NCI-H510A (cell line): ENCODE results near the gene C19orf38.
"Not testable (repeated sequence)": the region's sequence is repeated elsewhere in the genome, so short reads cannot be mapped to it uniquely, and the experiment has no call there.

ENCODE experiments used
- DNase-seq: peaks from one replicate; lab custom pipeline; 2025; lab: John Stamatoyannopoulos, UW

Gene C19orf38

DNA sequence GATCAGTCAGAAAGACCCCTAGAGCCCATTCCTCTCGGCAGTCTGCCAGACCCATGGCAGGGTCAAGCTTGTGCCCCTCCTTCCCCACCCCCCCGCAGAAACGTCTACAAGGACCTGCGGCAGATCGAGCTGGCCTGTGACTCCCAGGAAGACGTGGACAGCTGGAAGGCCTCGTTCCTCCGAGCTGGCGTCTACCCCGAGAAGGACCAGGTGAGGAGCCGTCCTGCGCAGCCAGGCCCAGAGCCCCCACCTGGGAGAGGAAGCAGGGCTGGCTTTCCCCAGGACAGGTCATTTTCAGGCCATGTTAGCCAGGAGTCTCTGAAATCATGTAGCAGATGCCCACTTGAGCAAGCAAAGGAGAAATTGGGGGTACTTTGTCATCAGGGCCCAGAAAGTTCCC is 24.5 kb upstream of the C19orf38 start:
- DNase-seq = no peak

- DNase-seq = no peak
Observed at GRCh38 chr19:10826231-10826630, 22.0 kb upstream of the C19orf38 start.

GRCh38 chr19:10826846-10827245 is 21.4 kb upstream of the C19orf38 start:
- no peak for DNase-seq

GRCh38 chr19:10828981-10829821 is 19.0 kb upstream of the C19orf38 start:
- no peak for DNase-seq

GRCh38 chr19:10829967-10830366 is 18.2 kb upstream of the C19orf38 start:
- no peak for DNase-seq

DNA sequence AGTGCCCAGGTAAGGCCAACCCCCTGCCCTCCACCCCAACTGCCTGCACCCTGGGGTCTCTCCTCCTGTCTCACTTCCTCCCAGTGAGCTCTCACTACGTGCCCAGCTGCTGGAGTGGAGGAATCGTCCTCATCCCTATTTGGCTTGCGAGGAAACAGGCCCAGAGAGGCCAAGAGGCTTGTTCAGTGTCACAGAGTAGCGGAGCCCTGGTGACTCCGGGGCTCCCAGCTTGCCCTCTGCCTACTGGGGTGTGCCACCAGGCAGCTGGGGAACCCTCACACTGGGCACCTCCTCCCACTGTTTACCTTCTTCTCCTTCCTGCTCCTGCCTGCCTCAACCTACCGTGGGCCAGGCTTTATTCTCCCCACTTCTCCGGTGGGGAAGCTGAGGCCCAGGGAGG is 17.8 kb upstream of the C19orf38 start:
- DNase-seq = no peak

- no peak for DNase-seq
Observed at GRCh38 chr19:10830931-10831779, 17.1 kb upstream of the C19orf38 start.

DNA sequence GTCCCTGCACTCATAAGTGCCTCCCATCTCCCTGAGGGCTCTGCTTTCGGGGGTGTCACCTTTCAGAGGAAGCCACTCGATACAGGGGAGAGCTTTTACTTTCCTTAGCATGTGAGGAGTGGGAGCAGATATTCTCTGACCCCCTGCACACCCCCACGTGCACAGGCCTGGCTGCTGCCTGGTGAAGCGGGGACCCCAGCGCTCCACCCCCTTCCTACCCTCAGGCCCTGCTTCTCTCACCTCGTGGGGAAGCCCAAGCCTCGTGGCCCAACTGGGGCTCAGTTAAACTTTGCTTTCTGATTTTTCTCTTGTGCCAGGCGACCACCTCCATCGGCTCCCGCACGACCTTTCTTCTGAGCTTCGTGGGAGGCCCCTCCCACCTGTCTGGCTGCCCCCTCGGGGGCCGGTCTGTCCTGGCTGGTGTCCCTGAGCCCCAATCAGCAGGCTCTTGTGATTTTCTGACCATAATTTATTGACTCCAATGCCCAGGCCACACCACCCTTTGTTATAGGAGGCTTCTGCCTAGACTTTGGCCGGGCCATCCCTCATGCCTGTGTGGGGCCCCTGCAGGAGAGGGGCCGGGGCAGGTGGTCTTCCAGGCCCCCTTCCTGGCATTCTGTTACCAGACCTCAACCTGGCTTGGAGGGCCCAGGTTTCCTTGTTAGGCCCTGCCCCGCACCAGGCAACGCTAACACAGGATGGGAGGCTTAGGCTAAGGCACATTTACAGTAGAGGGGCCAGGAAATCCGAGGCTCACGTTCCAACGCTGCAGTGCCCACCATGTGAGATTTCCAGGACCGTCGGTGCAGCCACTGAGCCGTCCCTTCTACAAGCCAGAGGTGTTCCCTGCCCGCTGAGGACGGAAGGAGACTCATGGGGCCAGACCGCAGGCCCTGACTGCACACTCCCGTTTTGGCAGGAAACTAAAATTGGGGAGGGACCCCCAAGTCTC is 16.0 kb upstream of the C19orf38 start:
- DNase-seq = no peak

DNA sequence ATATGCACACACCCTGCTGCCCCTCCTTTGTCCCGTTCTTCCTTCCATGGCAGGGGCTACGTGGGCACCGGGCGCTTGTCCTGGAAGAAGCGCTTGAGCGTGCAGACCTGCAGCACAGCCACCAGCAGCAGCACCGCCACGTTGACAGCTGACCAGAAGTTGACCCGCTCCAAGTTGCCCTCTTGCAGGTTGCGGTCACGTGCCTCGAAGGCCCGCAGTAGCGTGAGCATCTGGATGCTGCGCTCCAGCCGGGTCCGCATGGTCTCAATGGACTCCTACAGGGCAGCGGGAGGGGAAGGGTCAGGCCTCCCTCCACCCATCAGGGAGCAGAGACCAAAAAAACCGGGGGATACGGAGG is 15.3 kb upstream of the C19orf38 start:
- no peak for DNase-seq

GRCh38 chr19:10835089-10835753 is 13.0 kb upstream of the C19orf38 start:
- no peak for DNase-seq

DNA sequence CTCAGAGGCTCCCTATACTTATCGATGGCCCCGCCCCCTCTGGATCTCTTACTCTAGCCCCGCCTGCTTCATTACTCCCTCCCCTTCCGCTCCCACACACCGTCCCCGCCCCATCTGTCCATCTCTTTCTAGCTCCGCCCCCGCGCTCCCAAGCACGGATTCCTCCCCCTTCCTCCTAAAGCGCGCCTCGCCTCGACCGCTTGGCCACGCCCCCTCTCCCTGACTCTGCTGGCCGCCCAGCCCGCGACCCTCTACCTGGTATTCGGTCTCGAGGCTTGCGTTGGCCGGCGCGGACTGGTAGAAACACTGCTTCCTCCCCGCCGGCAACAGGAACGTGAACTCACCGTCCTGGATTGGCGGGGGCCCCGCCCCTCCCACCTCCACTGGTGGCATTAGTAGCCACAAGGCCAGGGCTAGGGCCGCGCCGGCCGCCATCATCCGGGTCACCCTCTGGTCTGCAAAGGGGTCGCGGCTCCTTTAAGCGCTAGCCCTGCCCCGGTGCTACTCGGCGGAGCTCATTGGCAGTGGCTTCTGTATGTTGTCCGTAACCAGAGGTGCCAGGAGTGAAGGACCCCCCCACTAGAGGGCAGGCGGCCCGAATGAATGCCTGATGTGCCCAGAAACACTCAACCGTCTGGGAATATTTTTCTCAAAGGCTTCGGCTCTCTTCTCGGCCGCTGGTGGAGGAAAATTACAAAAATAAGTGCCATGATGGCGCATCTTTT is 12.3 kb upstream of the C19orf38 start, which contains the start of gene TMED1:
Gene TMED1, minus strand, starts transcription at position 459 of the 725 bp plus-strand sequence. Its CDS starts 21 bp downstream, at position 438.
- DNase-seq = peak; percentile 99

- peak; percentile 93 for DNase-seq
Observed at GRCh38 chr19:10836479-10837330, 11.5 kb upstream of the C19orf38 start.

- not testable (repeated sequence) for DNase-seq
Observed at GRCh38 chr19:10837649-10838048, 10.6 kb upstream of the C19orf38 start.

DNA sequence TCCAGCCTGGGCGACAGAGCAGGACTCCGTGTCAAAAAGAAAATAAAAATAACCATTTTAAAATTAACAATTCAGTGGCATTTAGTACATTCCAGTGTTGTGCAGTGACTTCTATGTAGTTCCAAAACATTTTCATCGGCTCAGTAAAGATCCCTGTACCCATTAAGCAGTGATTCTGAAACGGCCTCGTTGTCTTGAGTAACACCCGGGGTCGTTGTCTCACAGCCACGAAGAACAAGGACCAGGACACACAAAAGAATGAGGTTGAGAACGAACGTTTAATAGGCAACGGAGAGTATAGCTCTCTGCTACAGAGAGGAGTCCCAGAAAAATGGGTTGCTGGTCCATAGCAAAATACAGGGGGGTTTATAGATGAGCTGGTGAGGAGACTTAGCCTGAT is 9.8 kb upstream of the C19orf38 start:
- DNase-seq = no peak

DNA sequence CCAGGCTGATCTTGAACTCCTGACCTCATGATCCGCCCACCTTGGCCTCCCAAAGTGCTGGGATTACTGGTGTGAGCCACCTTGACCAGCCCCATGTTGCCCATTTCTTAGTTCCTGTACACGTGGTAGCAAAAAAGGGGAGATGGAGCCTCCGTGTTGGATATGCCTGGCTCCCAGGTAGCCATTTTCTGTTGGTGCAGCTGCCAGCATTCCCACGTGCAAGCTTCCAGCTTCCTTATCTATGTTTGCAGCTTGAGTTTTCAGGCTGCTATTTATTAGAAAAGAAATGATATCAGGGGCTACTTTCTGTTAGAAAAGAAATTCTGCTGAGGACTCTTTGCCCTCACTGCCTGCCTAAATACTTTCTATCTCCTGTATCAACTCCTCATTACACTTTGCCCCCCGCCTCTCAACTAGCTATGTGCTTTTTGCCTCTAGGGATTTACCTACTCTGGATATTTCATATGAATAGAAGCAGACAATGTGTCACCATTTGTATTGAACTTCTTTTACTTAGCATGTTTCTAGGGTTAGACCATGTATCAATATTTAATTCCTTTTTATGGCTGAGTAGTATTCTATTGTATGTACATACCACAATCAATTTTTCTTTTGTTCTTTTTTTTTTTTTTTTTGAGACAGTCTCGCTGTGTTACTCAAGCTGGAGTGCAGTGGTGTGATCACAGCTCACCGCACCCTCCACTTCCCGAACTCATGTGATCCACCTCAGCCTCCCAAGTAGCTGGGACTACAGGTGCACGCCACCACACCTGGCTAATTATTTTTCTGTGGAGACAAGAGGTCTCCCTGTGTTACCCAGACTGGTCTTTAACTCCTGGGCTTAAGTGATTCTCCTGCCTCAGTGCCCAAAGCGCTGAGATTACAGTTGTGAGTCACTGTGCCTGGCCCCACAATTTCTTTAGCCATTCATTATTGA is 8.8 kb upstream of the C19orf38 start:
- DNase-seq = no peak

- no peak for DNase-seq
Observed at GRCh38 chr19:10842788-10843187, 5.4 kb upstream of the C19orf38 start.

DNA sequence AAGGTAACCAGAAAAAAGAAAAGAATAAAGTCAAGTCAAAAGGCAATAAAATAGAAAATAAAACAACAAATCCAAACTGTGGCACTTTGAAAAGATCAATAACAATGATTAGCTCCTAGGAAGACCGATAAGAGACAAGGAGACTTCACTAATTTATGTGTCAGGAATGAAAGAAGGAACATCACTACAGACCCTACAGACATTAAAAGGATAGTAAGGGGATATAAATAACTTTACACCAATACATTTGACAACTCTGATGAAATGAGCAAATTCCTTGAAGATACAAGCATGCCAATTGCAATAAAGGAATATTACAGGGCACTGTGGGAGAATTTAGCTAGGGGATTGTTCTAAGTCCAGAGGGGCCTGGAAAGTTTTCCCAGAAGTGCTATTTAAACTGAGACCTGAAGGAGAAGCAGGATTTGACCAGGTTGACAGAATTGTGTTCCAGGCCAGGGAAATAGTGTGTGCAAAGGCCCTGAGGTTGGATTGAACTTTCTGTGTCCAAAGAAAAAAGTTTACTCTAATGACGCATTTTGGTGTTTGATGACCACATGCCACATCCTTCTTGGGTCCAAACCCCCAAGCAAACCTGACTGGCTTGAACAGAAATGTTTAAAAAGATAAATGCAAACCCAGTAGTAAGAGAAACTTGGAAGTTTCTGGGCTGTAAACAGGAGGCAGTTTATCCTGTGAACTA is 1.6 kb upstream of the C19orf38 start:
- no peak for DNase-seq

- DNase-seq = no peak
Observed at GRCh38 chr19:10850631-10851030, 2.4 kb downstream of the C19orf38 start.
